Right lung (tissue), 10 donors: ENCODE results near the gene SIGLEC10. TPM values are rescaled to one million over a fixed set of nuclear protein-coding genes. Genes with fewer than 3 reads are reported as not detected.
"Not testable (repeated sequence)": the region's sequence is repeated elsewhere in the genome, so short reads cannot be mapped to it uniquely, and the experiment has no call there.

ENCODE experiments used
- DNase-seq, 2 donors: peaks; one replicate each; pipeline ENCODE4 v3.0.0-alpha.2; 2013
- long read RNA-seq, 8 donors: transcript quantifications; one replicate each; lab custom pipeline, GENCODE V29; 2026
- polyA plus RNA-seq, 5 donors: library from polyadenylated mRNA; unstranded; fragments of 120-200 nt; gene quantifications; one replicate each; pipeline versions ENCODE4 v1.2.1 to v1.2.3, GENCODE V29; 2013; ENCODE audit warnings: inconsistent platforms in 1 of 5, low replicate concordance in 1 of 5; ENCODE audit not compliant: insufficient read length in 5 of 5, insufficient read depth in 1 of 5

Gene SIGLEC10, protein sequence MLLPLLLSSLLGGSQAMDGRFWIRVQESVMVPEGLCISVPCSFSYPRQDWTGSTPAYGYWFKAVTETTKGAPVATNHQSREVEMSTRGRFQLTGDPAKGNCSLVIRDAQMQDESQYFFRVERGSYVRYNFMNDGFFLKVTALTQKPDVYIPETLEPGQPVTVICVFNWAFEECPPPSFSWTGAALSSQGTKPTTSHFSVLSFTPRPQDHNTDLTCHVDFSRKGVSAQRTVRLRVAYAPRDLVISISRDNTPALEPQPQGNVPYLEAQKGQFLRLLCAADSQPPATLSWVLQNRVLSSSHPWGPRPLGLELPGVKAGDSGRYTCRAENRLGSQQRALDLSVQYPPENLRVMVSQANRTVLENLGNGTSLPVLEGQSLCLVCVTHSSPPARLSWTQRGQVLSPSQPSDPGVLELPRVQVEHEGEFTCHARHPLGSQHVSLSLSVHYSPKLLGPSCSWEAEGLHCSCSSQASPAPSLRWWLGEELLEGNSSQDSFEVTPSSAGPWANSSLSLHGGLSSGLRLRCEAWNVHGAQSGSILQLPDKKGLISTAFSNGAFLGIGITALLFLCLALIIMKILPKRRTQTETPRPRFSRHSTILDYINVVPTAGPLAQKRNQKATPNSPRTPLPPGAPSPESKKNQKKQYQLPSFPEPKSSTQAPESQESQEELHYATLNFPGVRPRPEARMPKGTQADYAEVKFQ
- polyA plus RNA-seq: 1 to 10 TPM in 4 of 5 donors, under 1 TPM in 1; 0.91 to 1.7 (median 1.4) TPM
- long read RNA-seq, donor 1: 0 reads
- long read RNA-seq, donor 2: 0 reads
- long read RNA-seq, donor 3: 0 reads
- long read RNA-seq, donor 4: 0 reads
- long read RNA-seq, donor 5: 0 reads
- long read RNA-seq, donor 6, partial matches to known transcripts: 0 of 1 reads
- long read RNA-seq, donor 6, other reads (novel, unspliced or antisense): 0 of 1 reads
- long read RNA-seq, donor 7, partial matches to known transcripts: 0 of 1 reads
- long read RNA-seq, donor 7, other reads (novel, unspliced or antisense): 0 of 1 reads
- long read RNA-seq, donor 8: 0 reads

DNA sequence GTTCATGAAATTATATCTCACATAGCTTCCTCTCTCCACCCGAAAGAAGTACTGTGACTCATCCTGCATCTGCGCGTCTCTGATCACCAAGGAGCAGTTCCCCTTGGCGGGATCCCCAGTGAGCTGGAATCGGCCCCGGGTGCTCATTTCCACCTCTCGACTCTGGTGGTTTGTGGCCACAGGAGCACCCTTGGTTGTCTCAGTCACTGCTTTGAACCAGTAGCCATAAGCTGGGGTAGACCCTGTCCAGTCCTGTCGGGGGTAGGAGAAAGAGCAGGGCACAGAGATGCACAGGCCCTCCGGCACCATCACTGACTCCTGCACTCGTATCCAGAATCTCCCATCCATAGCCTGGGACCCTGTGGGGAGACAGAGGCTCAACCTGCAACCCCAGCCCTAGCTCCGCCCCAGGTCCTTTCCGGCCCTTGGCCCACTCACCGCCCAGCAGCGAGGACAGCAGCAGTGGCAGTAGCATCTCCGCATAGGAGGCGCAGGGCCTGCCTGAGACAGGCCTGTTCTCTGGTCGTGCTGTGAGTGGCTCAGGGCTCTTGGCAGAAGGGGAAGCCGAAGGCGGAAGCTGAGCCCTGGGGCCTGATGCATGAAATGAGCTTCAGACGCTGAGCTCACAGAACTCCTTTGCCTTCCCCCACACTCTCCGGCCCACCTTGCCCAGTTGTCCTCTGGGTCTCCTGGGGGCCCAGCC lies at the start of gene SIGLEC10:
SIGLEC10 (minus strand) TSS at position 536 of the 703 bp plus-strand sequence; CDS start at position 475, 61 bp downstream.
- no peak for DNase-seq

DNA sequence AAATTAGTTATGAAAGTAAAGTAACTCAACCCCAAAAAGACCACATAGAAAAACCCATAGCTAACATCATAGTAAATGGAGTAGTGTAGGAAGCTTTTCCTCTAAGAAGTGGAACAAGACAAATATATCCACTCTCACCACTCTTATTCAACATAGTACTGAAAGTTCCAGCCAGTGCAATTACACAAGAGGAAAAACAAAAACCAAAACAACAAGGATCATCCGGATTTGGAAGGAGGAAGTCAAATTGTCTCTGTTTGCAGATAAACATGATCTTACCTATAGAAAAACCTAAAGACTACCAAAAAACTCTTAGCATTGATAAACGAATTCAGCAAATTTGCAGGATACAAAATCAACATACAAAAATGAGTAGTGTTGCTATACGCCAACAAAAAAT lies 49.3 kb upstream of the SIGLEC10 start:
- DNase-seq: no peak

GRCh38 chr19:51463976-51464581 lies 46.6 kb upstream of the SIGLEC10 start:
- DNase-seq: not testable (repeated sequence)

DNA sequence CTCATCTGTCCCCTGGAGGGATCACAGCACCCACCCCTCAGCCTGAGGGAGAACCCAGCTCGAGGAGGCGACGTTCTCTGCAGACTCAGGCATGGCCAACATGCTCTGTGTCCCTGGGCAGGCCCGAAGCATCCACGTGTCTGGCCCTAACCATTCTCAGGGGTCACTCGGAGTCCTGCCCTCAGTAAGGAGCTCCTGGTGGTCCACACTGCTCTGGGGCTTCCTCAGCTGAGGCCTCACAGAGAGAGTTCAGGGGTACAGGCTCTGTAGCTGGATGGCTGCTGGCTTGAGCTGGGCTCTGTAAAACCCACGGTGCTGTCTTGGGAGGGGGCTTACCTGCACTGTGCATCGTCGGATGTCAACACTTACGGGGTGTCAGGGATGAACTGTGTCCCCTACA lies 45.2 kb upstream of the SIGLEC10 start:
- no peak for DNase-seq

- no peak for DNase-seq
Observed at GRCh38 chr19:51462276-51462675, 44.8 kb upstream of the SIGLEC10 start.

DNA sequence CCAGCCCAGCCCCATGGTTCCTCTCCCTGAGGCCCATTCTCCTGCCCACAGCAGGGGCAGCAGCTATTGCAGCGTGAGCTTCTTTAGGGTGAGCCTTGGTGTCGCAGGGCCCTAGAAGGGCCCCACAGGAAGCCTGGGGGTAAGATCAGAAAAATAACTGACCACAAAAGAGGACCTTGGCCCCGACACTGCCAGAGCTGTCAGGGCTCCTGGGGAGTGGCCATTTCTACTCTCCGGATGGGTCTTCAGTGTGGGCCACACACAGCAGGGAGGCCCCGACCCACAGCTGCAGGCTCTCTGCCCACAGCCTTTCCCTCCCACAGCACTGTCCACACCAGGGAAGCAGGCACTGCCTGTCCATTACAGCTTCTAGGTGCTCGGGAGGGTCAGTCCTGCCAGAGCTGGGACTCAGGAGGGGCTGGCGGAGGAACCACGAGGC lies 44.3 kb upstream of the SIGLEC10 start:
- DNase-seq: no peak

- DNase-seq: no peak
Observed at GRCh38 chr19:51460164-51460992, 42.9 kb upstream of the SIGLEC10 start.

DNA sequence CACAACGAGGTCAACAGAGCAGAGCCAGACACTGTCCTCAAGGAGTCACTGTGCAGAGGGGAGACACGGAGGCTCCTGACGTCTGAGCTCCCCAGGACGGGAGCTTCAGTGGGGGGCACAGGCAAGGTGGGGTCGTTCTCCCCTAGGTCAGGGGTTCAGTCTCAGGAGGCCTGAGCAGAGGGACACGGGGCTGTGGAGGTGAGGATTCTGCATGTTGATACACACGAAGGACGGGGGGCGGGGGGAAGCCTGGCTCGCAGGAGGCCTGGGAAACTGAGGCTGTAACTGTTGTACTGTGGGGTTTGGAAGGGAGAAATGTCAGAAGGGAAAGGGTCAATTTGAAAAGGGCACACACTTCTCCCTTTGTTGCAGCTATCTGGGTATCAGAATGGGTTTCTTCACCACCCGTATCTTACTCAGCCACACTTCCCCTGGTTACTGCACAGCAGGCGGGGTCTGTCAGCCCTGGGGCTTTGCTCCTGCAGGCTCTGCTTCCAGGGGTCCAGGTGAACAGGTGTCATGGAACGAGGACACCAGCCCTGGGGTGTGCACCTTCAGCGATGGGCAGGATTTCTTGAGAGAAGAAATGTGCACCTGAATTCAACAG lies 41.6 kb upstream of the SIGLEC10 start:
- no peak for DNase-seq

DNA sequence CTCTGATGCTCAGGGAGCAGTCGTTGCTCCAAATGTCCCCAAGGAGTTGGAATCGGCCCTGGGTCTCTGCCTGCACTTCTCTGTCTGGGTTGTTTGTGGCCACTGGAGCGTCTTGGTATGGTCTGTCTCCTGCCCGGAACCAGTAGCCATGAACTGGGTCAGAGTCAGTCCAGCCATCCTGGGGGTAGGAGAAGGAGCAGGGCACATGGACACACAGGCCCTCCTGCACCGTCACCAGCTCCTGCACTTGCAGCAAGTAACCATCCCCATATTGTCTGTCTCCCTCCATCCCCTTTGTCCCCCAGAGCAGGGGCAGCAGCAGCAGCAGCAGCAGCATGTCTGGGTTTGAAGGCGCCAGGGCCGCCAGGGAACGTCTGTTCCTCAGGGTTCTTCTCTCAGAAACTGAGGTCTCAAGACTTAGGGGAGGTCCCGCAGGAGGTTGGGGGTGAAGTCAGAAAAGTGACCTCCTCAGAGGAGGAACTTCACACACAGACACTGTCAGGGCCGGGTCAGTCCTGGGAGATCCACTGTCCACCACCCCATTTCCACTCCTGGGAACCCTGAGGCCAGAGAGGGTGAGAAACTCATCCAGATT lies 40.7 kb upstream of the SIGLEC10 start, which contains the start of gene SIGLEC8:
SIGLEC8 (minus strand) TSS at position 404 of the 595 bp plus-strand sequence; CDS start at position 337, 67 bp downstream.
- DNase-seq: no peak

DNA sequence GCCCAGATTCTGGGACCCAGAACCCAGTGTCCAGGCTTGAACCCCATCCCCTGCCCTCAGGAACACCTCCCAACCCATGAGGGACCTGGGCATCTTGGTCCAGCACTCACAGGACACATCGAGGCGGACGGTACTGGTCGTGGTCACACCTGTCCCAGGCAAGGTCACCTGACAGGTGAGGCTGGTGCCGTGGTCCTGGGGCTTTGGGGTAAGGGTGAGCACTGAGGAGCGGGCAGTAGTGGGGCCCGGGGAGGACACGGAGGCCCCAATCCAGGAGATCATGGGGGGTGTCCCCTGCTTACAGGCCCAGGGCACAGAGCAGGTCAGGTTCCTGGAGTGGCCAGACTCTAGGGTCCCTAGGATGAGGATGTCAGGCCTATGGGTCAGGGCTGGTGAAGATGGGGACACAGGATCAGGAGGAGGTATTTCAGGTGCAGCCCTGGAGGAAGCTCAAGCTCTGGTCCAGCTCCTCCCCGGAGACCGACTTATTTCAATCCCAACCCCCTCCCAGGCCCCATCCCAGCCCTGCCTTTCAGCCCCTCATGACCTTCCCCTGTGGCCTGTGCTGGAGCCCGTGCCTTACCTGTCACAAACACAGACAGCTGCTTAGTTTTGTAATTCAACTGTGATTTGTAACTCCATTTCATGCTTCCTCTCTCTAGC lies 40.0 kb upstream of the SIGLEC10 start:
- DNase-seq: no peak

GRCh38 chr19:51456541-51457290 lies 39.3 kb upstream of the SIGLEC10 start:
- DNase-seq: no peak

DNA sequence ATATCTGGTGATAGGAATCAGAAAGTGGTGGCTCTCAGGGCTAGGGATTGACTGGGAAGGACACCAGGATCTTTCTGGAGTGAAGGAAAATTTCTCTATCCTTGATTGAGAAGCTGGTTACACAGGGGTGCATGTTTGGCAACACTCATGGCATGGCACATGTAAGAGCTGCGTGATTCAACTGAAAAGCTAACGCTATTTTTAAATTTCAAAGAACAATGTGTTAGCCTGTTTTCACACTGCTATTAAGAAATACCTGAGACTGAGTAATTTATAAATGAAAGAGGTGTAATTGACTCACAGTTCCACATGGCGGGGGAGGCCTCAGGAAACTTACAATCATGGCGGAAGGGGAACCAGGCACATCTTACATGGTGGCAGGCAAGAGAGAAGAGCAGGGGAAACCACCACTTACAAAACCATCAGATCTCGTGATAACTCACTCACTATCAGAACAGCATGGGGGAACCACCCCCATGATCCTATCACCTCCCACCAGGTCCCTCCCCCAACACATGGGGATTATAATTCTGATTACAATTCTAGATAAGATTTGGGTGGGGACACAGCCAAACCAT lies 33.4 kb upstream of the SIGLEC10 start:
- no peak for DNase-seq

DNA sequence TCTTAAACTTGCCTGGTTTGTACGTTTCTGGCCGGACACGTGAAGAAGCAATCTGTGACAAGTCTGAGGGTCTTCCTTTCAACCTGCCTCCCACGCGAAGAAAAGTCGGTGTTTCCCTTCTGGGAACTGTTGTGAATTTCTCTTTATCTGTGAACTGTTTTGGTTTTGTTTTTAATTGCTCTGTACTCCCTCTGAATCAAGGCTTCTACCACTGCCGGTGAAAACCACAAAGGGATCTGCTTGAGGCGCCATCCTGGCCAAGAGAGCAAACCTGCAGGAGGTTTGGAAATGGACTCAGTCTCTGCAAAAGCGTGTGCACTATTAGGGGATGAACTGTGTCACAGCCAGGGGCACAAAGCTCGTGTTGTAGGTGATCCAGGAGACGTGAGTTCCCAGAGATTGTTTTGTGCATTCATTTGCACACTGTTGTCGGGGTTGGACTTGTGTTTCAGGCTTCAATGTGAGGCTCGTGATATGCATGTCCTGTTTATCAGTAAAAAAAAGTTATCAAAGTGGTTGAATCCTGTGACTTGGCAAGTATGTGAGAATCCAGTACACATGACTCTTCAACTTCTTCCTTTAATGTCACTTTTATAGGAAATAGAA lies 31.1 kb upstream of the SIGLEC10 start:
- DNase-seq: no peak

GRCh38 chr19:51448011-51448410 lies 30.6 kb upstream of the SIGLEC10 start:
- DNase-seq: no peak

DNA sequence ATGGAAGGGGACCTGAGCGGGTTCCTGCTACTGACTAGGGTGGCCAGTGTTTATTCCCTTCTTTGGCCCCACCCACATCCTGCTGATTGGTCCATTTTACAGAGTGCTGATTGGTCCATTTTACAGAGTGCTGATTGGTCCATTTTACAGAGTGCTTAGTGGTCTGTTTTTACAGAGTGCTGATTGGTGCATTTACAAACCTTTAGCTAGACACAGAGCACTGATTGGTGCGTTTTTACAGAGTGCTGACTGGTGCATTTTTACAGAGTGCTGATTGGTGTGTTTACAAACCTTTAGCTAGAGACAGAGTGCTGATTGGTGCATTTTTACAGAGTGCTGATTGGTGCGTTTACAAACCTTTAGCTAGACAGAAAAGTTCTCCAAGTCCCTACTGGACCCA lies 30.1 kb upstream of the SIGLEC10 start:
- DNase-seq: not testable (repeated sequence)

GRCh38 chr19:51441410-51442390 lies 24.3 kb upstream of the SIGLEC10 start:
- DNase-seq: no peak
